ENCODE measurements around the gene TRANK1. TPM values are rescaled to one million over a fixed set of nuclear protein-coding genes. Genes with fewer than 3 reads are reported as not detected.

TRANK1 gene
- total RNA-seq, 1 donor from 2014 or later: 16.4 TPM

- Mint-ChIP-seq H3K9me3 (ENCODE audit: low read depth) (no peaks in the 10 kb centered on the region), H3K4me1 (ENCODE audit: low read depth) (peaks cover 6% of the 10 kb centered on the region), H3K27me3 (no peaks in the 10 kb centered on the region), H3K4me3 (ENCODE audit: low read depth) (no peak overlapping the region), H3K36me3 (ENCODE audit: insufficient read depth) (no peaks in the 10 kb centered on the region), H3K27ac (no peak overlapping the region)
- no peak for TF ChIP-seq CTCF (IDR thresholded peaks at IDR 0.05; ENCODE audit: unreplicated experiment)
- no peak for DNase-seq (ENCODE audit: low spot score, unreplicated experiment)
Measured at GRCh38 chr3:36815375-36815774, 129.5 kb downstream of the TRANK1 start.

- H3K27ac Mint-ChIP-seq: no peak overlapping the region
- H3K9me3 Mint-ChIP-seq (ENCODE audit: low read depth): no peaks in the 10 kb centered on the region
- no peaks in the 10 kb centered on the region for H3K36me3 Mint-ChIP-seq (ENCODE audit: insufficient read depth)
- H3K27me3 Mint-ChIP-seq: no peaks in the 10 kb centered on the region
- peaks cover 6% of the 10 kb centered on the region for H3K4me1 Mint-ChIP-seq (ENCODE audit: low read depth)
- no peak overlapping the region for H3K4me3 Mint-ChIP-seq (ENCODE audit: low read depth)
- peak; percentile 48 for TF ChIP-seq CTCF (IDR thresholded peaks at IDR 0.05; ENCODE audit: unreplicated experiment)
- no peak for DNase-seq (ENCODE audit: low spot score, unreplicated experiment)
Measured at GRCh38 chr3:36814776-36815175, 130.1 kb downstream of the TRANK1 start.

GRCh38 chr3:36814066-36814717 lies 130.7 kb downstream of the TRANK1 start:
- no peak for DNase-seq (ENCODE audit: low spot score, unreplicated experiment)
- H3K36me3 Mint-ChIP-seq (ENCODE audit: insufficient read depth): no peaks in the 10 kb centered on the region
- TF ChIP-seq CTCF (IDR thresholded peaks at IDR 0.05; ENCODE audit: unreplicated experiment): no peak
- no peaks in the 10 kb centered on the region for H3K27me3 Mint-ChIP-seq
- H3K4me1 Mint-ChIP-seq (ENCODE audit: low read depth): peaks cover 6% of the 10 kb centered on the region
- no peak overlapping the region for H3K27ac Mint-ChIP-seq
- H3K9me3 Mint-ChIP-seq (ENCODE audit: low read depth): no peaks in the 10 kb centered on the region
- H3K4me3 Mint-ChIP-seq (ENCODE audit: low read depth): no peak overlapping the region

- H3K27me3 Mint-ChIP-seq: no peaks in the 10 kb centered on the region
- no peak overlapping the region for H3K4me3 Mint-ChIP-seq (ENCODE audit: low read depth)
- DNase-seq (ENCODE audit: low spot score, unreplicated experiment): no peak
- no peaks in the 10 kb centered on the region for H3K9me3 Mint-ChIP-seq (ENCODE audit: low read depth)
- H3K27ac Mint-ChIP-seq: no peak overlapping the region
- TF ChIP-seq CTCF (IDR thresholded peaks at IDR 0.05; ENCODE audit: unreplicated experiment): no peak
- peaks cover 6% of the 10 kb centered on the region for H3K4me1 Mint-ChIP-seq (ENCODE audit: low read depth)
- H3K36me3 Mint-ChIP-seq (ENCODE audit: insufficient read depth): no peaks in the 10 kb centered on the region
Measured at GRCh38 chr3:36813305-36813704, 131.5 kb downstream of the TRANK1 start.

GRCh38 chr3:36812240-36812639 lies 132.6 kb downstream of the TRANK1 start:
- H3K36me3 Mint-ChIP-seq (ENCODE audit: insufficient read depth): no peaks in the 10 kb centered on the region
- peaks cover 6% of the 10 kb centered on the region for H3K4me1 Mint-ChIP-seq (ENCODE audit: low read depth)

More at GRCh38 chr3:36812240-36812639, 132.6 kb downstream of the TRANK1 start:
- no peak for DNase-seq (ENCODE audit: low spot score, unreplicated experiment)
- no peak for TF ChIP-seq CTCF (IDR thresholded peaks at IDR 0.05; ENCODE audit: unreplicated experiment)
- no peaks in the 10 kb centered on the region for H3K9me3 Mint-ChIP-seq (ENCODE audit: low read depth)
- H3K4me3 Mint-ChIP-seq (ENCODE audit: low read depth): no peak overlapping the region
- H3K27me3 Mint-ChIP-seq: no peaks in the 10 kb centered on the region
- peak overlapping the region; percentile 76 for H3K27ac Mint-ChIP-seq
